NK-92 treated with Interleukin-12 subunit alpha and Interleukin-12 subunit beta, amount 100 ng/mL, for 24 hours (cell line): ENCODE results near the gene GHRH.

ENCODE experiments used
- DNase-seq: peaks from one replicate; lab custom pipeline; 2025; lab: John Stamatoyannopoulos, UW

Gene GHRH

GRCh38 chr20:37205130-37205529, 56.5 kb downstream of the GHRH start:
- DNase-seq = no peak

GRCh38 chr20:37204056-37204455, 57.6 kb downstream of the GHRH start:
- DNase-seq = no peak

GRCh38 chr20:37202267-37202943, 59.2 kb downstream of the GHRH start:
- DNase-seq = no peak

GRCh38 chr20:37201827-37202162, 59.8 kb downstream of the GHRH start:
- no peak for DNase-seq
